Neural cell (in vitro differentiated cells): ENCODE data around the gene OTULIN.

Experiments
- EP300 ChIP-seq: fragments of 450-650 bp; conservative IDR thresholded peaks from 2 replicates; pipeline ENCODE4 v1.6.1; 2014; ENCODE audit warnings: antibody characterized with exemption, mild to moderate bottlenecking, moderate library complexity; ENCODE audit not compliant: poor library complexity, severe bottlenecking
- MXI1 ChIP-seq: fragments of 450-650 bp; conservative IDR thresholded peaks from 2 replicates; pipeline ENCODE4 v1.6.1; 2014; ENCODE audit warnings: antibody characterized with exemption, mild to moderate bottlenecking; ENCODE audit not compliant: poor library complexity, severe bottlenecking
- POLR2AphosphoS5 ChIP-seq: IDR thresholded peaks from 2 replicates; pipeline ENCODE4 v1.6.1; 2012
- TF ChIP-seq, protein P1 (sequence below): fragments of 450-650 bp; IDR thresholded peaks from 2 replicates; pipeline ENCODE4 v1.5.1; 2014; ENCODE audit warnings: antibody characterized with exemption, mild to moderate bottlenecking, moderate library complexity; ENCODE audit not compliant: poor library complexity, severe bottlenecking
- TF ChIP-seq, protein P2 (sequence below): IDR thresholded peaks from 2 replicates; pipeline ENCODE4 v1.6.1; 2012; ENCODE audit warnings: borderline replicate concordance

DNA sequence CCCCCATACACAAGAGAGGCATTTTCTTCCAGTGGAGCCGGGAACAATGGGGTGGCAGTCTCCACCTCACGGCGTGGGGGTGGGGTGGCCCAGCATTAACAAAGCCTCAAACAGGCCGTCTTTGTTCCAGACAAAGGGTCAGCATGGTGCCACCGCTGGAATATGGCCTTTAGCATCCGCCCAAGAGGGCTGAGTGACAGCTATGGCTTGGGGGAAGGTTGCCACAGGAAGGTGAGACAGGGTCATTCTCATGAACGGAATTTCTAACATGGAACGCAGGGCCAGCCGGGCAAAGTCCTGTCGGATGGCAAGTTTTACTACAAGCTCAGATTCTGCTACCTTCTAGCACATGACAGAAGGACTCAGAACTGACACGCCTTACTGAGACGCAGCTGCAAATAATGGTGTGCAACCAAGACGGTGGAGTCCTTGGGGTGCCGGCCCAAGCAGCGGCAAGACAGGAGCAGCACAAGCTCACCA lies 64.0 kb downstream of the OTULIN start:
- TF ChIP-seq POLR2AphosphoS5 (no peak), EP300 (no peak), MXI1 (no peak)
- TF ChIP-seq, protein P1, sequence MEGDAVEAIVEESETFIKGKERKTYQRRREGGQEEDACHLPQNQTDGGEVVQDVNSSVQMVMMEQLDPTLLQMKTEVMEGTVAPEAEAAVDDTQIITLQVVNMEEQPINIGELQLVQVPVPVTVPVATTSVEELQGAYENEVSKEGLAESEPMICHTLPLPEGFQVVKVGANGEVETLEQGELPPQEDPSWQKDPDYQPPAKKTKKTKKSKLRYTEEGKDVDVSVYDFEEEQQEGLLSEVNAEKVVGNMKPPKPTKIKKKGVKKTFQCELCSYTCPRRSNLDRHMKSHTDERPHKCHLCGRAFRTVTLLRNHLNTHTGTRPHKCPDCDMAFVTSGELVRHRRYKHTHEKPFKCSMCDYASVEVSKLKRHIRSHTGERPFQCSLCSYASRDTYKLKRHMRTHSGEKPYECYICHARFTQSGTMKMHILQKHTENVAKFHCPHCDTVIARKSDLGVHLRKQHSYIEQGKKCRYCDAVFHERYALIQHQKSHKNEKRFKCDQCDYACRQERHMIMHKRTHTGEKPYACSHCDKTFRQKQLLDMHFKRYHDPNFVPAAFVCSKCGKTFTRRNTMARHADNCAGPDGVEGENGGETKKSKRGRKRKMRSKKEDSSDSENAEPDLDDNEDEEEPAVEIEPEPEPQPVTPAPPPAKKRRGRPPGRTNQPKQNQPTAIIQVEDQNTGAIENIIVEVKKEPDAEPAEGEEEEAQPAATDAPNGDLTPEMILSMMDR = no peak
- TF ChIP-seq, protein P2, sequence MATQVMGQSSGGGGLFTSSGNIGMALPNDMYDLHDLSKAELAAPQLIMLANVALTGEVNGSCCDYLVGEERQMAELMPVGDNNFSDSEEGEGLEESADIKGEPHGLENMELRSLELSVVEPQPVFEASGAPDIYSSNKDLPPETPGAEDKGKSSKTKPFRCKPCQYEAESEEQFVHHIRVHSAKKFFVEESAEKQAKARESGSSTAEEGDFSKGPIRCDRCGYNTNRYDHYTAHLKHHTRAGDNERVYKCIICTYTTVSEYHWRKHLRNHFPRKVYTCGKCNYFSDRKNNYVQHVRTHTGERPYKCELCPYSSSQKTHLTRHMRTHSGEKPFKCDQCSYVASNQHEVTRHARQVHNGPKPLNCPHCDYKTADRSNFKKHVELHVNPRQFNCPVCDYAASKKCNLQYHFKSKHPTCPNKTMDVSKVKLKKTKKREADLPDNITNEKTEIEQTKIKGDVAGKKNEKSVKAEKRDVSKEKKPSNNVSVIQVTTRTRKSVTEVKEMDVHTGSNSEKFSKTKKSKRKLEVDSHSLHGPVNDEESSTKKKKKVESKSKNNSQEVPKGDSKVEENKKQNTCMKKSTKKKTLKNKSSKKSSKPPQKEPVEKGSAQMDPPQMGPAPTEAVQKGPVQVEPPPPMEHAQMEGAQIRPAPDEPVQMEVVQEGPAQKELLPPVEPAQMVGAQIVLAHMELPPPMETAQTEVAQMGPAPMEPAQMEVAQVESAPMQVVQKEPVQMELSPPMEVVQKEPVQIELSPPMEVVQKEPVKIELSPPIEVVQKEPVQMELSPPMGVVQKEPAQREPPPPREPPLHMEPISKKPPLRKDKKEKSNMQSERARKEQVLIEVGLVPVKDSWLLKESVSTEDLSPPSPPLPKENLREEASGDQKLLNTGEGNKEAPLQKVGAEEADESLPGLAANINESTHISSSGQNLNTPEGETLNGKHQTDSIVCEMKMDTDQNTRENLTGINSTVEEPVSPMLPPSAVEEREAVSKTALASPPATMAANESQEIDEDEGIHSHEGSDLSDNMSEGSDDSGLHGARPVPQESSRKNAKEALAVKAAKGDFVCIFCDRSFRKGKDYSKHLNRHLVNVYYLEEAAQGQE = no peak
